Measurements from ENCODE around the gene TNPO2.

Gene TNPO2

DNA sequence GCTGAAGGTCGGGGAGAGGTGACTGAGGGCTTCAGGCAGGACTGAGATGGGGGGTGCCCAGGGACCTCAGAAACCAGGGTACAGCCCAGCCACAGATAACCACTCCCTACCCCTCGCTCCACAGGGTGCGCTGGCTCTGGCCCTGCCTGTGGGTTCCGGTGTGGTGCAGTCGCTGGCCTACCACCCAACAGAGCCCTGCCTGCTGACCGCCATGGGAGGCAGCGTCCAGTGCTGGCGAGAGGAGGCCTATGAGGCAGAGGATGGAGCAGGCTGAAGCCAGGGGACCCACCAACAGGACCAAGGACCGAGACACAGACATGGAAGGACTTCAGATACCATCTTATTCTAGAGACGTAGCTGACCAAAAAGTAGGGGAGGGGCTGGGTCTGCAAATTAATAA, 48.3 kb downstream of the TNPO2 start:
- DNase-seq (ENCODE audit: low read depth) = no peak

DNA sequence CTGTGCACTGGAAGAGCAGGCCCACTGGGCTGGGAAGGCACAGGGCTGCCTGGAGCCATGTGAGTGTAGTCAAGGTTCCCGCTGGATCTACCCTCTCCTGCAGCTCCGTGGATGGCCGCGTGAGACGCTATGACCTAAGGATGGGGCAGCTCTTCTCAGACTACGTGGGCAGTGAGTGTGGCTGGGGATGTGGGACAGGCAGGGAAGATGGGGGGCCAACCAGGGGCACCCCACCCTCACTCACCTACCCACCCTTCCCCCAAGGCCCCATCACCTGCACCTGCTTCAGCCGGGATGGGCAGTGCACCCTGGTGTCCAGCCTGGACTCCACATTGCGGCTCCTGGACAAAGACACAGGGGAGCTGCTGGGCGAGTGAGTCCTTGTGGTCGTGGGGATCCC, 51.0 kb downstream of the TNPO2 start:
- DNase-seq (ENCODE audit: low read depth) = no peak

GRCh38 chr19:12670159-12670928, 53.4 kb downstream of the TNPO2 start:
- no peak for DNase-seq (ENCODE audit: low read depth)

GRCh38 chr19:12669270-12670158, 54.2 kb downstream of the TNPO2 start:
- DNase-seq (ENCODE audit: low read depth) = peak; percentile 49

- peak; percentile 24 for DNase-seq (ENCODE audit: low read depth)
Measured at GRCh38 chr19:12668932-12669269, 54.8 kb downstream of the TNPO2 start.

DNA sequence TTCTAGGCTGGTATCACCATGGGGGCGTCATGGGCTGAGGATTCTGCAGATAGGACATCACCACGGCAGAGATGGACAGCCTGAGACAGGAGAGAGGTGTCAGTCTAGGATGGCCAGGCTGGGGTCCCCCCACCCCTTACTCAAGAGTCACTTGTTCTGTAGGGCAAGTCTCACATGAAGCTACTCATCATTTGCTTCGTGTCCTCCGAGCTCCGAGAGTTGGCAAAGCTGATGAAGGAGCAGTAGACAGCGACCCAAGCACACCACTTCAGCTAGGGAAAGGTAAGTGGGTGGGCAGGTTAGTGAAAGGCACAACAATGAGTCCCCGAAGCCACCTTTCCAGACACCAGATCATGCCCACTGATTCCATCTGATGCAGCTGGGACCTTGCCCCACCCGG, 55.4 kb downstream of the TNPO2 start:
- no peak for DNase-seq (ENCODE audit: low read depth)

GRCh38 chr19:12667731-12668302, 55.9 kb downstream of the TNPO2 start:
- no peak for DNase-seq (ENCODE audit: low read depth)

DNA sequence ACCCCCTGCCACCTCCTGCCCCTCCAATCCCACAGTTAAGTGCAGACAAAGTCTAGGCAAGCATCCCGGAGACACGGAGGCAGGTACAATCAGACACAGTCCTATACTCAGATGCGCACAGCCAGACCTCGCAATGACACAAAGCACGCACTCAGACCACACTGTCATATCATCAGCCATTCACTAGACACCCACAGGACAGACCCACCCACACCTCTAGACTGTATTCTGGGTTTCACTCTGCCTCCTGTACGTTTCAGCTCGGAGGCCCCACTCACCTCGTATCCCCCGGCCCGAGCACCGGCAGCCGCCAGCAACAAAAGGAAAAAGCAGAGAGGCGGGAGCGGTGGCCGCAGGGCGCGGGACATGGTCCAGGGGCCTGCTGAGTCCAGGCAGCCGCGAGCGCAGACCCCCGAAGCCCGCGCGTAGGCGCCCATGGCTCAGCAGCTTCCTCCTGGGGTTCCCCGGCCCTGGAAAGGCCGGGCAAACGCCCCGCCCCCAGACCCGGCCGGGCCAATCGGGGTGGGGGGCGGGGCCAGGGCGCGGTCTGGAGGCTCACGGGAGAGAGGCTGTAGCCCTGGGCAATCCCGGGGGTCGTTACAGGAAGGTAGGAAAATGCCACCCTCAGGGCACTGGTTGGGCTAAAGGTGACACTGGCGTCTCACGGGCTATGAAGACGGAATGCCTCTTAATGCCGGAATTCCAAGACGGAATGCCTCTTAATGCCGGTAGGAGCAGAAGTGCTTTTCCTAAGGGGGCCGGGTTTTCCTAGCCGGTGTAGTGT, 57.3 kb downstream of the TNPO2 start, which contains the start of the genes MAN2B1 and WDR83:
Gene MAN2B1, minus strand, starts transcription at position 478 of the 784 bp plus-strand sequence. Its CDS starts 41 bp downstream, at position 437.
Gene WDR83, plus strand, starts transcription at position 543 of the 784 bp plus-strand sequence. CDS start 2,984 bp downstream, outside the sequence.
- DNase-seq (ENCODE audit: low read depth) = no peak

GRCh38 chr19:12665671-12666264, 58.0 kb downstream of the TNPO2 start:
- DNase-seq (ENCODE audit: low read depth) = no peak

DNA sequence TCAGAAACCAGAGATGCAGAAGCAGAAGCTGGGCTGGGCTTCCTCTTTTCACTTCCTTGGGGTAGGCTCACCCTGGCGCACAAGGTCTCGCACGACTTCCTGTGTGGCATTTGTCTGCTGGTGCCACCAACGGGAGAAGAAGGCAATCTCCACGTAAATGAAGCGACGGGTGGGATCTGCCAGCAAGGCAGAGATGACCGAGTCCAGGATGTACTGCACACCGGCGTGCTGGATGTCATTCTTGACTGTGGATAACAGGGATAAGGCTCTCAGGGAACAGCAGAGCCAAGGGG, 58.5 kb downstream of the TNPO2 start:
- no peak for DNase-seq (ENCODE audit: low read depth)

DNA sequence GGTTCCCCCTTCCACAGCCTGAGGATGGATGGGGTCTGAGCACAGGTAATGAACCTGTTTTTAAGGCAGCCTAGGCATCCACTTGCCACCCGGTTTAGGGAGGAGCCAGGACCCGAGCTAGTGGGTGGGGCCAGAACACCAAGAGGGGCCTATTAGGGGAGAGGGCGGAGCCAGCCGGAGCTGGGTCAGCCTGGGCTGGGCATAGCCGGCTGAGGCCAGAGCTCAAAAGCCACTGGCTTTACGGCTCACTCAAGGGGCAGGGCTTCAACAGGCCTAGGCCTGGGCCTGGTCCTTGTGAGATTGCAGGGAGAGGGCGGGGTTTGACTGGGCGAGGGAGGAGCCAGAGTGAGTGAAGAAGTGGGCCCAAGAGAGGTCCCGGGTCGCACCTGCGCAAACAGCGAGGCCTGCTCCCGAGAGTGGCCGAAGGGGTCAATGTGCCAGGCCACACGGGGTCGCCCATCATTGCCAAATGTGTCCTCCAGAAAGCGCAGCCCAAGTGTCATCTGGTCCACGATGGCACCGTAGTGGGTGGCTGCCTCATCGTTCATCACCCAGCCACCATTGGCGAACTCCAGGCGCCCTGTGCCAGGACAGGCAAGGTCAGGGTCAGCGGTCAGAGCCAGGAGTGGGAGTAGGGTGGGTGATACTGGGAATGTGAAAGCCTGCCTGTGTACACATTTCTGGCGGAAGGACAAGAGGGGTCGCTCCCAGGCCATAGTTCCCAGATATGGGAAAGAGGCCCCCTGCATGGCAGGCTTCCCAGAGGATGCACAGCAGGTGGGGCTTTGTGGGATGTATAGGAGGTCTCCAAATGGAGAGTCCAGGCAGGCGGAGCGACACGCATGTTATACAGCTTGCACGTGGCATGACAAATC, 59.1 kb downstream of the TNPO2 start:
- DNase-seq (ENCODE audit: low read depth) = no peak

DNA sequence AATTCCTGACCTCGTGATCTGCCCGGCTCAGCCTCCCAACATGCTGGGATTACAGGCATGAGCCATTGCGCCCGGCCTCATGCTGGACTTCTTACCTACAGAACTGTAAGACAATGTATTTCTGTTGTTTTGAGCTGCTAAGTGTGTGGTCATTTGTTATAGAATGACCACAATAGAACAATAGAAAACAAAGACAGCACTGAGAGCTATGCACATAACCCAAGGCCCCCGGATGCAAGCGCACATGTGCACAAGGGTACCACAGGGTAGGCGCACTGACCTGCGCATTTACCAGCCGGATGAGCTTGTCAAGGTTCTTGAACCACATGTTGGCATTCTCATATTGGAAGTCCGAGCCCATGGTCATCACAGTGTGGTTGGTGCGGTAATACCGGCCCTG, 62.8 kb downstream of the TNPO2 start:
- no peak for DNase-seq (ENCODE audit: low read depth)

- no peak for DNase-seq (ENCODE audit: low read depth)
Measured at GRCh38 chr19:12657966-12658365, 65.8 kb downstream of the TNPO2 start.

GRCh38 chr19:12656899-12657571, 66.7 kb downstream of the TNPO2 start:
- no peak for DNase-seq (ENCODE audit: low read depth)

DNA sequence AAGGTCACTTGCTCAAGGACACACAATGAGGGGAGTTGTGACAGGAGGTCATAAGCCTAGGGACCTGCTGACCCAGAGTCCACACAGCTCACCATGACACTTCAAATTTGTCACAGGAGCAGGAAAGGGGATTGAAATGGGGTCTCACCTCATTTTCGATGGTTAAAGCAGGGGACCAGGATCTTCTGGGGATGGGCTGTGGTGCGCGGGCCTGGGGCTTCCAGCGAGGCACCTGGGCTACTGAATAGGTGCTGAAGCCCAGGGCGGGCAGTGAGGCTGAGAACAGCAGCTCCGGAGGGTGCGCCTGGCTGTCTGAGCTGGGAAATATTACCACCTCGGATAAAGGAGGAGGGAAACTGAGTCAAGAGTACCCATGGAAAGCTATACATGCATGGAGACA, 68.2 kb downstream of the TNPO2 start:
- DNase-seq (ENCODE audit: low read depth) = no peak

DNA sequence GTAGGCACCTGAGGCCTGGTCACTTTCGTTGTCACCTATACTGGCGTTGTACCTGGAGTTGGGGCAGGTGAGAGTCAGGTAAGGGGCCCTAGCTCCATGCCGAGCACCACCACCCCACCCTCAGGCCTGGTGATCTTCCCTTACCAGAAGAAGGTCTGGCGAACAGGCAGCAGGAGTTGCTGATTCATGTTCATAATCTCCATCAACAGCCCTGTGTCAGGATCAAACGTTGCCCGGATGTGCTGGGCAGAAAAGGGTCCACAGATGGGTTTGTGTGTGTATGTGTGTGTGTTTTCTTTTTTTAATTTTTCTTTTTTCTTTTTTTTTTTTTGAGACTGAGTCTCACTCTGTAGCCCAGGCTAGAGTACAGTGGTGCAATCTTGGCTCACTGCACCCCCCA, 71.5 kb downstream of the TNPO2 start:
- no peak for DNase-seq (ENCODE audit: low read depth)

DNA sequence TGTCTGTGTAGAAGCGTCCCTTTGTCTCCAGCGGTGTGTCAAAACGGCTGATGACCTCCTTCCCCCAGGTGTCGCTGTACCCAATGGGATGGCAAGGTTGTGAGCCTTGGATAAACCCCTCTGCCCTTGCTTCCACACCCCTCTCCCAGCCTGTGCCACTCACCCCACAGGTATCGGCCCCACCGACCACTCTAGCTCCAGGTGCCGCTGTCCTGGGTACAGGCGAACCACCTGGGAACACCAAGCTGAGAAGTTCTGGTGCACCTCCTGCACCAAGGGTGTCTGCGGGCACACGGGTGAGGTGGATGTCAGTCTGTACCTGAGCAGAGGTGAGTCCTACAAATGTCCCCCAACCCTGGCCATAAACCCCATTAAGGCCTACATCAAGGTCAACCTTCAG, 73.8 kb downstream of the TNPO2 start:
- DNase-seq (ENCODE audit: low read depth) = no peak
